Muscle layer of colon (tissue), 2 donors: Measurements from ENCODE around the gene CORO2A.

Experiments
- H3K27ac ChIP-seq: one replicate; pipeline ENCODE4 v1.7.0; 2013; ENCODE audit warnings: low read depth, mild to moderate bottlenecking, low read length, moderate library complexity
- H3K27me3 ChIP-seq, 2 donors: one replicate each; pipeline ENCODE4 v1.7.0; 2013; ENCODE audit warnings: low read length in 2 of 2, mild to moderate bottlenecking in 2 of 2; ENCODE audit not compliant: insufficient read depth in 2 of 2, control insufficient read depth in 1 of 2
- H3K36me3 ChIP-seq: one replicate; pipeline ENCODE4 v1.7.0; 2013; ENCODE audit warnings: mild to moderate bottlenecking, low read length; ENCODE audit not compliant: insufficient read depth
- H3K4me1 ChIP-seq: one replicate; pipeline ENCODE4 v1.7.0; 2013; ENCODE audit warnings: mild to moderate bottlenecking, low read length; ENCODE audit not compliant: insufficient read depth
- H3K4me3 ChIP-seq, 2 donors: one replicate each; pipeline ENCODE4 v1.7.0; 2013; ENCODE audit warnings: low read length in 2 of 2, low read depth in 1 of 2, mild to moderate bottlenecking in 1 of 2, moderate library complexity in 1 of 2
- H3K9ac ChIP-seq: one replicate; pipeline ENCODE4 v1.7.0; 2013; ENCODE audit warnings: low read length
- H3K9me3 ChIP-seq: one replicate; pipeline ENCODE4 v1.7.0; 2013; ENCODE audit warnings: mild to moderate bottlenecking, low read length
- donor health status: abdominal sarcoma.
- donor health status: Adenocarcinoma of cecum.

Gene CORO2A

GRCh38 chr9:98189412-98189811 lies 3.0 kb downstream of the CORO2A start:
- H3K9me3 ChIP-seq, result no peaks in the 10 kb centered on the region
- no peak overlapping the region for H3K9ac ChIP-seq
- H3K27ac ChIP-seq, result no peak overlapping the region
- no peaks in the 10 kb centered on the region for H3K36me3 ChIP-seq
- H3K4me1 ChIP-seq, result no peaks in the 10 kb centered on the region
- peaks cover 0 to 10% of the 10 kb centered on the region in 2 donors for H3K27me3 ChIP-seq
- no peak overlapping the region for H3K4me3 ChIP-seq

DNA sequence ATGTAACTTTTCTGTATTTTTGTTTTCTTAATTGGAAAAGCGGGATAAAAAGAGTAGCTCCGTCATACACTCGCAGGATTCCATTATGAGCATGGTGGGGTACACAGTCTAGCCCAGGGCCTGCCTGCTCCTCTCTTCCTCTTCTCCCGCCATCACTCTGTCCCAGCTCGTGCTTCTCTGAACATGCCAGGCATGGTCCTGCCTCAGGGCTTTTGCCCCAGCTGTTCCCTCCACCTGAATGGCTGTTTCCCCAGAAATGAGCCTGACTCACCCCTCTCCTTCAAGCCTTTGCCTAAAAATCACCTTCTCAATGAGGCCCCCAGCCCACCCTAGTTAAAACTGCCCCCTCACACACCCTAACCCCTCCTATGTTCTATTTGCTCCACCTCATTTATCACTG lies 4.5 kb downstream of the CORO2A start:
- Histone ChIP-seq H3K9me3 (no peaks in the 10 kb centered on the region), H3K9ac (no peak overlapping the region), H3K4me1 (no peaks in the 10 kb centered on the region), H3K27me3 (peaks cover 0 to 10% of the 10 kb centered on the region in 2 donors), H3K4me3 (no peak overlapping the region), H3K36me3 (no peaks in the 10 kb centered on the region), H3K27ac (no peak overlapping the region)

DNA sequence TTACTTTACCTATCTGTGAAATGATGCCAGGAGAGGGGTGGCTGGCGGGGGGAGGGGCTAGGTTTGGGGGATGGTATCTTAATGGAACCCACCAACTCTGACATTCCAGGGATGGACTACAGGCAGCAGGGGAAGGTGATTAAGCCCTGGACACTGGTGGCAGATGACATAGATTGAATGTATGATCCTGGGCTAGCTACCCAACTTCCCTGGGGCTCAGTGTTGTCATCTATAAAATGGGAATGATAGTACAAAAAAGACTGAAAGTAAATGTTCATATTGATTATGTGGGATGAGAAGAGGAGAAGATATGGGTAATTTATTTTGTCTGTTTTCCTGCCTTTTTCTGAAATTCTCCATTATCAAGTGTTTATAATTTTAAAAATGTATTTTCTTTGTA lies 6.2 kb downstream of the CORO2A start:
- H3K4me1 ChIP-seq, result no peaks in the 10 kb centered on the region

DNA sequence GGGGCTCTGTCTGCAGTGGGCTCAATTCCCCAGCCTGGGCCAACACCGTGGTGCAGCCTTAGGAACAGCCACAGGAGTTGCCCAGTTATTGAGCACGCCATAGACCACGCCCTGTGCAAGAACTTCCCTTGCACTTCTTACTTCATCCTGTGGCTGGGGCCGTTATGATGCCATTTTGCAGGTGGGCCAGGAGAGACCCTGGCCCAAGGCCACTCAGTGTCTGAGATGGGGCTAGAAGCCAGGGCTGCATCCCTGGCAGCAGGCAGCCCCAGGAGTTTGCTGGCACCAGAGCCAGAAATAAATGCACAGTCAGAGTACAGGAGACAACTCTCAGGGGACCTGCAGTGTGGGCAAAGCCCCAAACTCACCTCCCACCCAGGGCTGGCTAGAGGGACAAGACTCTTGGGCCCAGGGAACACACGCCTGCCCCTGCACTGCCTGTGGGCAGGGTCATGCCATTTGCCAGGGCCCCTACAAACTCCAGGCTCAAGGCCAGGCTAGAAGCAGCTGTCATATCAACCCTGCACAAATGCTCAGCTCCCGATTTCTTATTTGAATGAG lies 6.7 kb downstream of the CORO2A start:
- Histone ChIP-seq H3K27ac (no peak overlapping the region), H3K4me1 (no peaks in the 10 kb centered on the region), H3K27me3 (no peaks in the 10 kb centered on the region), H3K9ac (no peak overlapping the region), H3K9me3 (no peaks in the 10 kb centered on the region), H3K36me3 (no peaks in the 10 kb centered on the region), H3K4me3 (no peak overlapping the region)

More for the DNA sequence above, 6.2 kb downstream of the CORO2A start:
- Histone ChIP-seq H3K27ac (no peak overlapping the region), H3K9me3 (no peaks in the 10 kb centered on the region), H3K27me3 (peaks cover 0 to 1% of the 10 kb centered on the region in 2 donors), H3K9ac (no peak overlapping the region), H3K36me3 (no peaks in the 10 kb centered on the region), H3K4me3 (no peak overlapping the region)

GRCh38 chr9:98185021-98185567 lies 7.3 kb downstream of the CORO2A start:
- Histone ChIP-seq H3K4me1 (no peaks in the 10 kb centered on the region), H3K27ac (no peak overlapping the region), H3K4me3 (no peak overlapping the region), H3K36me3 (no peaks in the 10 kb centered on the region), H3K9me3 (no peaks in the 10 kb centered on the region), H3K9ac (no peak overlapping the region), H3K27me3 (no peaks in the 10 kb centered on the region)

DNA sequence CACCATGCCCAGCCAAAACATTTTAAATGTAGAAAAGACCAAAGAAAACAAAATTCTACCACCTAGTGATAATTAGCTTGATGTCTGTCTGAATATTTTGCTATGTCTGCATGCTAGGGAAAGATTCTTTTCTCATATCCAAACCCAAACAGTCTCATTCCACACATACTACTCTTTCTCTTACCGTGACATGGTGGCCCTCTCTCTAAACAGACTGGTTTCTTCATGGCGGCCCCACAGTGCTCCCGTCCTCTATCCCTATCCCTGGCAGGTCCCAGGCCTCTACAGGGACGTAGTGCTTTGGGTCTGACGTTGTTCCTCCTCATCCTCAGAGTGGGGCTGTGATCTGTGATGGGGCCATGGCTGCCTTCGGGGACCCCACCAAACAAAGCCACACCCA lies 8.1 kb downstream of the CORO2A start:
- no peaks in the 10 kb centered on the region for H3K9me3 ChIP-seq
- no peaks in the 10 kb centered on the region for H3K4me1 ChIP-seq
- no peak overlapping the region for H3K27ac ChIP-seq
- no peak overlapping the region for H3K9ac ChIP-seq
- no peak overlapping the region for H3K4me3 ChIP-seq
- no peaks in the 10 kb centered on the region for H3K27me3 ChIP-seq
- H3K36me3 ChIP-seq, result no peaks in the 10 kb centered on the region

DNA sequence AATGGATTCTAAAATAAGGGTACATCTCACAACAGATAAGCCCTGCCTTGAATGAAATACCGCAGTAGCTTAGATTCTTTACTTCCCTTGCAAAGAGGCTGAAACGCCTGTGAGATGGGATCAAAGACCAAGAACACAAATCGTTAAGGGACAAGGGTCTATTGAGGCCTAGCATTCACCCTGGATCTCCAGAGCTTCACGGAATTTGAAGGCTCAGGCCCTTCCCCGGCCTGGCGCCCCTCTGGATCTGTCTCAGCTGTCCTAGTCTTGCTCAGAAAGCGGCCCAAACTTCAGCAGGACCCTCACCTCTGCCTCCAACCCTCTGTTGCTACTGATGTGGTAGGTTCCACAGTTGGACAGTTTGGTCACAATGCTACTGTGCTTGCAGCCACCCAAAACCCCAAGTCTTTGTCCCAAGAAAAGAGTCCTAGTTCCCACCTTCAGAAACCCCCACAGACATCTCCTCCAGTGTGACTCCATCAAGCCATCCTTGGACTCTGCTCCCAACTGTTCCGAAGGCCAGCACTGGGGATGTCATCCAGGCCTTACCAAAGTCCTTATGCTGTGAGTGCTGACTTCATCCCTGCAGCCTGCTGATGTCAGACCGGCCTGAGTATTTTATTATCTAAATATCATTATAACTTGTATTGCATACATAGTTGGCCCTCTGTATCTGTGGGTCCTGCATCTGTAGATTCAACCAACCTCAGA lies 9.4 kb downstream of the CORO2A start:
- H3K36me3 ChIP-seq, result no peaks in the 10 kb centered on the region
- no peak overlapping the region for H3K4me3 ChIP-seq
- no peak overlapping the region for H3K27ac ChIP-seq
- no peak overlapping the region for H3K9ac ChIP-seq
- no peaks in the 10 kb centered on the region for H3K27me3 ChIP-seq
- H3K4me1 ChIP-seq, result no peaks in the 10 kb centered on the region
- H3K9me3 ChIP-seq, result no peaks in the 10 kb centered on the region

- no peaks in the 10 kb centered on the region for H3K36me3 ChIP-seq
- H3K27ac ChIP-seq, result no peak overlapping the region
- H3K9me3 ChIP-seq, result no peaks in the 10 kb centered on the region
- no peaks in the 10 kb centered on the region for H3K4me1 ChIP-seq
- H3K27me3 ChIP-seq, result no peaks in the 10 kb centered on the region
- H3K4me3 ChIP-seq, result no peak overlapping the region
- no peak overlapping the region for H3K9ac ChIP-seq
These were observed 10.2 kb downstream of the CORO2A start for GRCh38 chr9:98182069-98182820.

- no peaks in the 10 kb centered on the region for H3K36me3 ChIP-seq
- no peak overlapping the region for H3K9ac ChIP-seq
- no peaks in the 10 kb centered on the region for H3K4me1 ChIP-seq
- H3K27me3 ChIP-seq, result no peaks in the 10 kb centered on the region
- no peaks in the 10 kb centered on the region for H3K9me3 ChIP-seq
- H3K4me3 ChIP-seq, result no peak overlapping the region
- H3K27ac ChIP-seq, result no peak overlapping the region
These were observed 10.7 kb downstream of the CORO2A start for GRCh38 chr9:98181746-98182068.

DNA sequence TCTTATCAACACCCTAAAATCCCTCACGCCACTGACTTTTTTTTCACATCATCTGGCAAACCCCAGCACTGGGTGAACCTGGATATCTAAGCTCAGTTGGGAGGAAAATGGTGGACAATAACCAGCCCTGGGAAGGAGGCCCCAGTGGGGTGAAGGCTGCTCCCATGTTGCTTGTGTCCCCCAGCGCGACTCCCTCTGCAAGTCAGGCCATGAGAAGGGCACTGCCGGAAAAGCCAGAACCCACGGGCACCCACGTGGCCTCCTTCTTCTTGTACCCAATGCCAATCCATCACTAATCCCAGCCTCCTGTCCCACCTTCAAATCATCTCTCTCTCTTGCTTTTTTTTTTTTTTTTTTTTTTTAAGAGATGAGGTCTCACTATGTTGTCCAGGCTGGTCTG lies 11.4 kb downstream of the CORO2A start:
- no peak overlapping the region for H3K4me3 ChIP-seq
- no peaks in the 10 kb centered on the region for H3K4me1 ChIP-seq
- no peaks in the 10 kb centered on the region for H3K36me3 ChIP-seq
- no peak overlapping the region for H3K9ac ChIP-seq
- H3K27ac ChIP-seq, result no peak overlapping the region
- no peaks in the 10 kb centered on the region for H3K9me3 ChIP-seq
- no peaks in the 10 kb centered on the region for H3K27me3 ChIP-seq

- Histone ChIP-seq H3K27ac (no peak overlapping the region), H3K9me3 (no peaks in the 10 kb centered on the region), H3K9ac (no peak overlapping the region), H3K4me1 (no peaks in the 10 kb centered on the region), H3K4me3 (no peak overlapping the region), H3K27me3 (no peaks in the 10 kb centered on the region), H3K36me3 (no peaks in the 10 kb centered on the region)
These were observed 13.3 kb downstream of the CORO2A start for GRCh38 chr9:98178874-98179850.
